A673 (cell line): ENCODE data around the gene ANO2.

Source experiments
- CTCF ChIP-seq: fragments of 300-800, 200-600 bp; sonication (generic); conservative IDR thresholded peaks from 2 replicates; pipeline ENCODE4 v1.5.1; 2017; ENCODE audit warnings: low read depth, mild to moderate bottlenecking, antibody characterized with exemption, low read length, moderate library complexity, mixed read lengths
- EZH2 ChIP-seq: fragments of 200-600 bp; sonication (generic); IDR thresholded peaks from 2 replicates; pipeline ENCODE4 v1.6.1; 2017; ENCODE audit warnings: borderline replicate concordance, low read depth, mild to moderate bottlenecking, mixed read lengths, antibody characterized with exemption, low read length; ENCODE audit not compliant: poor library complexity, severe bottlenecking

- 0 out of 2 replicates have a peak, but pooled peaks have one; percentile 9 for TF ChIP-seq CTCF
- no peak for TF ChIP-seq EZH2
Observed at GRCh38 chr12:5969974-5970690, 25.1 kb upstream of the ANO2 start.
